IMR-90 (cell line): ENCODE data around the gene EPB41L3. TPM values are rescaled to one million over a fixed set of nuclear protein-coding genes. Genes with fewer than 3 reads are reported as not detected.

ENCODE experiments used
- polyA plus RNA-seq, 3 experiments: library from polyadenylated mRNA; depleted of rRNA; stranded (reverse); fragments of >200 nt; gene quantifications; 2 replicates each; pipeline ENCODE4 v1.2.3, GENCODE V29; 2012; ENCODE audit warnings: low replicate concordance in 1 of 3
- total RNA-seq: library from RNA; depleted of rRNA; stranded (reverse); fragments of >200 nt; gene quantifications from 2 replicates; pipeline ENCODE4 v1.2.3, GENCODE V29; 2012; rRNA removed

Gene EPB41L3
- total and polyA plus RNA-seq, 2 of the 4 experiments (the other 2 are of a cell fraction) = 36.6 to 70.3 TPM

Other genes starting within 250 kb of the EPB41L3 start
- gene ZBTB14, start 248.3 kb downstream of the EPB41L3 start, total RNA-seq = 9.1 and 10.0 TPM in 2 replicates
- 4.5 and 5.8 TPM in 2 replicates for gene ZBTB14, start 248.3 kb downstream of the EPB41L3 start, polyA plus RNA-seq (2012; rRNA removed)